Ishikawa (cell line): ENCODE measurements around the gene GGACT.

Source experiments
- CEBPB ChIP-seq: IDR thresholded peaks from 2 replicates; pipeline ENCODE4 v1.6.1; 2012
- CREB1 ChIP-seq: IDR thresholded peaks from 2 replicates; pipeline ENCODE4 v1.6.1; 2012; ENCODE audit warnings: low read depth
- EGR1 ChIP-seq: IDR thresholded peaks from 2 replicates; pipeline ENCODE4 v1.6.1; 2012
- EP300 ChIP-seq: IDR thresholded peaks from 2 replicates; pipeline ENCODE4 v1.6.1; 2012; ENCODE audit warnings: borderline replicate concordance
- FOXM1 ChIP-seq: IDR thresholded peaks from 2 replicates; pipeline ENCODE4 v1.6.1; 2012; ENCODE audit warnings: low read depth, borderline replicate concordance
- NFIC ChIP-seq: IDR thresholded peaks from 2 replicates; pipeline ENCODE4 v1.6.1; 2012
- RAD21 ChIP-seq: IDR thresholded peaks from 2 replicates; pipeline ENCODE4 v1.6.1; 2012; ENCODE audit warnings: low read depth
- REST ChIP-seq: IDR thresholded peaks from 2 replicates; pipeline ENCODE4 v1.6.1; 2012; ENCODE audit warnings: low read depth, mild to moderate bottlenecking
- TAF1 ChIP-seq: IDR thresholded peaks from 2 replicates; pipeline ENCODE4 v1.6.1; 2012; ENCODE audit warnings: low read depth, mild to moderate bottlenecking
- TCF12 ChIP-seq: IDR thresholded peaks from 2 replicates; pipeline ENCODE4 v1.6.1; 2012; ENCODE audit warnings: low read depth
- TEAD4 ChIP-seq: IDR thresholded peaks from 2 replicates; pipeline ENCODE4 v1.6.1; 2012
- USF1 ChIP-seq: IDR thresholded peaks from 2 replicates; pipeline ENCODE4 v1.6.1; 2012
- YY1 ChIP-seq: IDR thresholded peaks from 2 replicates; pipeline ENCODE4 v1.6.1; 2012; ENCODE audit warnings: low read depth
- ZBTB7A ChIP-seq: IDR thresholded peaks from 2 replicates; pipeline ENCODE4 v1.6.1; 2012; ENCODE audit warnings: low read depth
- TF ChIP-seq, protein P1 (sequence below): IDR thresholded peaks from 2 replicates; pipeline ENCODE4 v1.6.1; 2012

The GGACT gene

GRCh38 chr13:100510208-100510957, 78.2 kb downstream of the GGACT start:
- no peak for TF ChIP-seq RAD21
- TF ChIP-seq USF1, result no peak
- no peak for TF ChIP-seq CREB1
- TF ChIP-seq TAF1, result no peak
- no peak for TF ChIP-seq EP300
- no peak for TF ChIP-seq REST
- TF ChIP-seq ZBTB7A, result no peak
- TF ChIP-seq EGR1, result no peak
- TF ChIP-seq NFIC, result no peak
- no peak for TF ChIP-seq FOXM1
- TF ChIP-seq, protein P1, sequence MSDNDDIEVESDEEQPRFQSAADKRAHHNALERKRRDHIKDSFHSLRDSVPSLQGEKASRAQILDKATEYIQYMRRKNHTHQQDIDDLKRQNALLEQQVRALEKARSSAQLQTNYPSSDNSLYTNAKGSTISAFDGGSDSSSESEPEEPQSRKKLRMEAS, result no peak
- TF ChIP-seq YY1, result no peak
- TF ChIP-seq TCF12, result no peak
- no peak for TF ChIP-seq TEAD4
- no peak for TF ChIP-seq CEBPB

GRCh38 chr13:100508996-100509395, 79.6 kb downstream of the GGACT start:
- no peak for TF ChIP-seq CEBPB
- TF ChIP-seq TAF1, result no peak
- TF ChIP-seq ZBTB7A, result no peak
- no peak for TF ChIP-seq CREB1
- TF ChIP-seq NFIC, result no peak
- no peak for TF ChIP-seq YY1
- no peak for TF ChIP-seq EGR1
- TF ChIP-seq USF1, result no peak
- TF ChIP-seq REST, result no peak
- no peak for TF ChIP-seq FOXM1
- TF ChIP-seq TCF12, result no peak
- no peak for TF ChIP-seq RAD21
- no peak for TF ChIP-seq TEAD4
- TF ChIP-seq, protein P1, result no peak

DNA sequence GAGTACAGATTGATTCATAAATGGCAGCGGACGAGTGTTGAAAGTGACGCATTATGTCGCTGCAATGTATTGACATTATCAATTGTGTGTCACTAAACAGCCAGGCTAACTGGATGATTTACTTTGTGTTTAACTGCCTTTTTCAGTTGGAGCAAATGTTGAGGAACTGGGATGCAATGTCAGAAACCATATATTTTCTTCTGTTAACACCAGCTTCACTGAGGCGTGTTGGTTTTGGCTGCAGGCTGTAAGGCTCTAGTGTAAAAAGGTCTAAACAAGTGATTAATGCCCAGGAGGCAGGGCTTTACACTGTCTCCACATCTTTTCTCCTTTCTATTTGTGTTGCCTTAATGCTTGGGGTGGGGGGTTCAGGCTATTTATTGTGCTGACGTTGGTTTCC, 80.1 kb downstream of the GGACT start:
- TF ChIP-seq USF1, result no peak
- TF ChIP-seq EGR1, result no peak
- no peak for TF ChIP-seq EP300
- no peak for TF ChIP-seq ZBTB7A
- no peak for TF ChIP-seq CEBPB
- TF ChIP-seq TCF12, result no peak
- no peak for TF ChIP-seq NFIC
- TF ChIP-seq TEAD4, result no peak
- TF ChIP-seq, protein P1, result no peak
- no peak for TF ChIP-seq REST
- TF ChIP-seq FOXM1, result no peak
- no peak for TF ChIP-seq CREB1
- no peak for TF ChIP-seq TAF1
- TF ChIP-seq RAD21, result no peak
- TF ChIP-seq YY1, result no peak
